Muscle layer of colon (tissue), 2 donors: ENCODE results near the gene ZBTB47.

Experiments used
- H3K27ac ChIP-seq: one replicate; pipeline ENCODE4 v1.7.0; 2013; ENCODE audit warnings: low read depth, mild to moderate bottlenecking, low read length, moderate library complexity
- H3K27me3 ChIP-seq, 2 donors: one replicate each; pipeline ENCODE4 v1.7.0; 2013; ENCODE audit warnings: low read length in 2 of 2, mild to moderate bottlenecking in 2 of 2; ENCODE audit not compliant: insufficient read depth in 2 of 2, control insufficient read depth in 1 of 2
- H3K36me3 ChIP-seq: one replicate; pipeline ENCODE4 v1.7.0; 2013; ENCODE audit warnings: mild to moderate bottlenecking, low read length; ENCODE audit not compliant: insufficient read depth
- H3K4me1 ChIP-seq: one replicate; pipeline ENCODE4 v1.7.0; 2013; ENCODE audit warnings: mild to moderate bottlenecking, low read length; ENCODE audit not compliant: insufficient read depth
- H3K4me3 ChIP-seq, 2 donors: one replicate each; pipeline ENCODE4 v1.7.0; 2013; ENCODE audit warnings: low read length in 2 of 2, low read depth in 1 of 2, mild to moderate bottlenecking in 1 of 2, moderate library complexity in 1 of 2
- H3K9ac ChIP-seq: one replicate; pipeline ENCODE4 v1.7.0; 2013; ENCODE audit warnings: low read length
- H3K9me3 ChIP-seq: one replicate; pipeline ENCODE4 v1.7.0; 2013; ENCODE audit warnings: mild to moderate bottlenecking, low read length
- donor health status: abdominal sarcoma.
- donor health status: Adenocarcinoma of cecum.

The ZBTB47 gene

DNA sequence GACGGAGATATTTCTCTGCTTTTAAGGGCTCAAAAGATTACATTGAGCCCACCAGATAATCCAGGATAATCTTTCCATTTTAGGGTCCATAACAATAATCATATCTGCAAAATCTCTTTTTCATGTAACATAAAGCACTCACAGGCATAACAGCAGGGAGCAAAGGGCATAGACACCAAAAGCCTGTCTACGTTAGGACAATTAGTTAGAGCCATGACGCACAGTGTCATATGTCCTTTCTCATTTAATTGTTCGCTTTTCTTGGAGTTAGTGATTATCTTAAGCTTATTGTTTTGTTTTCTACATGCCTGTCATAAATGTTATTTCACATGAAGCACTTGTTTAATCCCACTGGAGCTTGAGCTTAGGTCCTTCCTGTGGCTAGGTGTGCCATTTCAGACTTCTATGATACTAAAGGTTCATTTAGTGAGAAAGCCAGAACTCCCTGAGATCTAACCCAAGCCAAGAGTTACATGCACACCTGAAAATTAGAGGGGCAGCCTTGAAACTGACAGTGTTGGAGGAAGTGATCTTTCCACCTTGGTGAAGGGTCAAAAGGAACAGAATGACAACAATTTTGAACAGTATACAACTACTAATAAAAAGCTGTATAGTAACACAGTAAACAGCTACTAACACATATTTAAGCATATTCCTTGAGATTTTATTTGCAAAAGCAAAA, 60.8 kb downstream of the ZBTB47 start:
- H3K27ac ChIP-seq = no peak overlapping the region
- no peak overlapping the region for H3K9ac ChIP-seq
- H3K4me1 ChIP-seq = no peaks in the 10 kb centered on the region
- no peaks in the 10 kb centered on the region for H3K36me3 ChIP-seq
- H3K4me3 ChIP-seq = no peak overlapping the region
- no peaks in the 10 kb centered on the region for H3K9me3 ChIP-seq
- H3K27me3 ChIP-seq = no peaks in the 10 kb centered on the region
